Activated CD4-positive, alpha-beta T cell treated with anti-CD3 and anti-CD28 coated beads, Interleukin-2, amount 50 U/mL, for 4 hours (primary cell): ENCODE measurements around the gene DIPK1A.

Experiments
- DNase-seq, 2 experiments: peaks; one replicate each; pipeline ENCODE4 v3.0.0-alpha.2; 2020

Gene DIPK1A

GRCh38 chr1:92833840-92834239 is 127.4 kb downstream of the DIPK1A start:
- no peak for DNase-seq

GRCh38 chr1:92832537-92833114 is 128.6 kb downstream of the DIPK1A start:
- no peak for DNase-seq

GRCh38 chr1:92831762-92832536 is 129.3 kb downstream of the DIPK1A start, which contains the start of gene RPL5:
Gene RPL5 (plus strand): TSS chr1:92832040. CDS start chr1:92832115, 75 bp downstream.
- peak; percentile 95 to 96 for DNase-seq

- no peak for DNase-seq
Measured at GRCh38 chr1:92831368-92831761, 129.9 kb downstream of the DIPK1A start.

GRCh38 chr1:92826792-92827191 is 134.5 kb downstream of the DIPK1A start:
- DNase-seq: no peak

- DNase-seq: no peak
Measured at GRCh38 chr1:92822879-92823278, 138.4 kb downstream of the DIPK1A start.

- DNase-seq: no peak
Measured at GRCh38 chr1:92820551-92820950, 140.7 kb downstream of the DIPK1A start.

- DNase-seq: no peak
Measured at GRCh38 chr1:92820024-92820423, 141.2 kb downstream of the DIPK1A start.

GRCh38 chr1:92817986-92818764 is 143.1 kb downstream of the DIPK1A start:
- no peak for DNase-seq

- no peak for DNase-seq
Measured at GRCh38 chr1:92817137-92817697, 144.0 kb downstream of the DIPK1A start.

- DNase-seq: no peak
Measured at GRCh38 chr1:92816732-92817131, 144.5 kb downstream of the DIPK1A start.

- no peak for DNase-seq
Measured at GRCh38 chr1:92808381-92808780, 152.9 kb downstream of the DIPK1A start.

GRCh38 chr1:92805216-92805615 is 156.0 kb downstream of the DIPK1A start:
- DNase-seq: no peak

GRCh38 chr1:92804721-92805201 is 156.5 kb downstream of the DIPK1A start:
- no peak for DNase-seq

- DNase-seq: no peak
Measured at GRCh38 chr1:92803140-92803887, 157.9 kb downstream of the DIPK1A start.

- no peak for DNase-seq
Measured at GRCh38 chr1:92797961-92798360, 163.3 kb downstream of the DIPK1A start.

GRCh38 chr1:92797297-92797696 is 164.0 kb downstream of the DIPK1A start:
- no peak for DNase-seq

GRCh38 chr1:92795166-92795565 is 166.1 kb downstream of the DIPK1A start:
- DNase-seq: no peak

- DNase-seq: no peak
Measured at GRCh38 chr1:92792340-92792782, 168.9 kb downstream of the DIPK1A start.
